Measurements from ENCODE around the gene TUSC7. TPM values are rescaled to one million over a fixed set of nuclear protein-coding genes. Genes with fewer than 3 reads are reported as not detected.

Gene TUSC7
- total and polyA plus RNA-seq, 2 of the 4 experiments (the other 2 are of a cell fraction) = not detected

- no peak overlapping the region for H2AK5ac ChIP-seq (ENCODE audit: low read depth, low read length)
- no peak overlapping the region for H3K4ac ChIP-seq (ENCODE audit: low read depth, low read length)
- H2AK9ac ChIP-seq (replicated peaks; ENCODE audit: low read depth, low read length, poor library complexity) = no peak overlapping the region
- H3K27me3 ChIP-seq (ENCODE audit: control insufficient read depth, insufficient read depth, low read length) = no peaks in the 10 kb centered on the region
- H2AFZ ChIP-seq (replicated peaks; ENCODE audit: low read length, poor library complexity) = no peak overlapping the region
- BruUV-seq (replicated peaks) = no TSS peak
- no peak overlapping the region for H3K27ac ChIP-seq (ENCODE audit: insufficient read depth, low read length)
- no peak overlapping the region for H2BK15ac ChIP-seq (ENCODE audit: low read depth, low read length)
- in situ Hi-C loops (cut with MboI; ENCODE audit: low sequenced_read_pairs) (no loop called here), intact Hi-C loops (cut with micrococcal nuclease) (no loop called here), dilution Hi-C loops (cut with HindIII; ENCODE audit: low sequenced_read_pairs, unreplicated experiment) (no loop called here)
- no peaks in the 10 kb centered on the region for H3K9me1 ChIP-seq (ENCODE audit: insufficient read depth, low read length)
- H2BK20ac ChIP-seq (ENCODE audit: low read depth, low read length) = no peak overlapping the region
- no peak for TF ChIP-seq NFE2L2 (IDR thresholded peaks at IDR 0.05; ENCODE audit: low read depth, low read length)
- peak; percentile 70 for TF ChIP-seq MAFK (IDR thresholded peaks at IDR 0.05; ENCODE audit: low read depth, low read length)
- H3K9me3 ChIP-seq (ENCODE audit: control insufficient read depth, insufficient read depth, low read length) = no peaks in the 10 kb centered on the region
- H3K18ac ChIP-seq (ENCODE audit: low read depth, low read length) = no peak overlapping the region
- CTCF ChIA-PET = no interaction called here
- H4K20me1 ChIP-seq (ENCODE audit: insufficient read depth, low read length) = no peaks in the 10 kb centered on the region
- POLR2A ChIA-PET (ENCODE audit: unreplicated experiment) = no interaction called here
- H3K4me1 ChIP-seq (ENCODE audit: control insufficient read depth, insufficient read depth, low read length) = no peaks in the 10 kb centered on the region
- H3K9ac ChIP-seq (ENCODE audit: low read depth, low read length) = no peak overlapping the region
- DNase-seq (no peak), ATAC-seq (ENCODE audit: low read depth) (no peak)
- no peak overlapping the region for H4K91ac ChIP-seq (ENCODE audit: insufficient read depth, low read depth, low read length)
- no peak overlapping the region for H3K4me3 ChIP-seq (ENCODE audit: insufficient read depth, low read depth, low read length)
- H2BK120ac ChIP-seq (ENCODE audit: low read depth, low read length) = no peak overlapping the region
- no peak overlapping the region for H4K8ac ChIP-seq (ENCODE audit: low read depth in 2 of 2, low read length in 2 of 2)
- no peak overlapping the region for H4K5ac ChIP-seq (ENCODE audit: low read depth, low read length)
- no peak overlapping the region for H3K14ac ChIP-seq (replicated peaks; ENCODE audit: low read depth, low read length)
- H2BK5ac ChIP-seq (ENCODE audit: low read depth, low read length, poor library complexity, severe bottlenecking) = no peak overlapping the region
- H3K79me1 ChIP-seq (ENCODE audit: low read depth in 1 of 2, low read length in 2 of 2) = no peaks in the 10 kb centered on the region
- H3K4me2 ChIP-seq (ENCODE audit: low read depth, low read length) = no peak overlapping the region
- H3K56ac ChIP-seq (ENCODE audit: extremely low read depth, insufficient read depth, low read length) = no peak overlapping the region
- H3K36me3 ChIP-seq (ENCODE audit: control insufficient read depth, insufficient read depth, low read length) = no peaks in the 10 kb centered on the region
- no peak overlapping the region for H3K23ac ChIP-seq (ENCODE audit: low read depth, low read length)
Measured at GRCh38 chr3:116701070-116701469, 8.5 kb upstream of the TUSC7 start.
